Measurements from ENCODE around the gene FBXL12. TPM values are rescaled to one million over a fixed set of nuclear protein-coding genes. Genes with fewer than 3 reads are reported as not detected.
"Not testable (repeated sequence)": the region's sequence is repeated elsewhere in the genome, so short reads cannot be mapped to it uniquely, and the experiment has no call there.

Gene FBXL12
- total RNA-seq, 6 donors from 2014 or later: 14.8 to 48.2 (median 32.3) TPM

DNA sequence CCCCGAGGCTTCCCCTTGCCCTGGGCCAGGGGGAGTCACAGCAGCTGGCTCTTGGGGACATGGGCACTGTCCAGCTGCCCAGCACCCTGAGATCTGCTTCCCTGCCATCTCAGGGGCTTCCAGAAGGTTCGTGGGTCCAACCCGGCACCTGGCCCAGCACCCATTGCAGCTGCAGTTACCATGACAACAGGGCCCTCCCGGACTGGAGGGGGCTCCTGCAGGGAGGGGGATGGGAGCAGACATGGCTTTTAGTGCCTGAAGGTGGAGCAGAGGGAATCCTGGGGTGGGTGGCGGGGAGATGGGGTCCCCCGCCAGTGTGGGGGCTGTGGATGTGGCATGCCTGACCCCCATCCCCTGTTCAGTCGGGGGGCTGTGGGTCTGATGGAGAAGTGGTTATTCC is 30.9 kb upstream of the FBXL12 start:
- ATAC-seq (ENCODE audit: low FRiP score in 2 of 2): no peak
- no peak overlapping the region for H3K4me3 ChIP-seq
- H3K9me3 ChIP-seq: no peaks in the 10 kb centered on the region
- H3K4me1 ChIP-seq: no peaks in the 10 kb centered on the region
- WGBS, 2 donors: 83 to 94% methylated on average over 3 to 5 of the region's 7 CpGs
- TF ChIP-seq POLR2A (IDR thresholded peaks at IDR 0.05) (no peak), EP300 (IDR thresholded peaks at IDR 0.05) (no peak), POLR2AphosphoS5 (IDR thresholded peaks at IDR 0.05) (no peak)
- TF ChIP-seq, protein P1, sequence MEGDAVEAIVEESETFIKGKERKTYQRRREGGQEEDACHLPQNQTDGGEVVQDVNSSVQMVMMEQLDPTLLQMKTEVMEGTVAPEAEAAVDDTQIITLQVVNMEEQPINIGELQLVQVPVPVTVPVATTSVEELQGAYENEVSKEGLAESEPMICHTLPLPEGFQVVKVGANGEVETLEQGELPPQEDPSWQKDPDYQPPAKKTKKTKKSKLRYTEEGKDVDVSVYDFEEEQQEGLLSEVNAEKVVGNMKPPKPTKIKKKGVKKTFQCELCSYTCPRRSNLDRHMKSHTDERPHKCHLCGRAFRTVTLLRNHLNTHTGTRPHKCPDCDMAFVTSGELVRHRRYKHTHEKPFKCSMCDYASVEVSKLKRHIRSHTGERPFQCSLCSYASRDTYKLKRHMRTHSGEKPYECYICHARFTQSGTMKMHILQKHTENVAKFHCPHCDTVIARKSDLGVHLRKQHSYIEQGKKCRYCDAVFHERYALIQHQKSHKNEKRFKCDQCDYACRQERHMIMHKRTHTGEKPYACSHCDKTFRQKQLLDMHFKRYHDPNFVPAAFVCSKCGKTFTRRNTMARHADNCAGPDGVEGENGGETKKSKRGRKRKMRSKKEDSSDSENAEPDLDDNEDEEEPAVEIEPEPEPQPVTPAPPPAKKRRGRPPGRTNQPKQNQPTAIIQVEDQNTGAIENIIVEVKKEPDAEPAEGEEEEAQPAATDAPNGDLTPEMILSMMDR (IDR thresholded peaks at IDR 0.05): no peak
- H3K36me3 ChIP-seq: peaks cover 0 to 52% (median 32%) of the 10 kb centered on the region in 4 donors
- no peak overlapping the region for H3K27ac ChIP-seq
- no peaks in the 10 kb centered on the region for H3K27me3 ChIP-seq
- no peak for DNase-seq

DNA sequence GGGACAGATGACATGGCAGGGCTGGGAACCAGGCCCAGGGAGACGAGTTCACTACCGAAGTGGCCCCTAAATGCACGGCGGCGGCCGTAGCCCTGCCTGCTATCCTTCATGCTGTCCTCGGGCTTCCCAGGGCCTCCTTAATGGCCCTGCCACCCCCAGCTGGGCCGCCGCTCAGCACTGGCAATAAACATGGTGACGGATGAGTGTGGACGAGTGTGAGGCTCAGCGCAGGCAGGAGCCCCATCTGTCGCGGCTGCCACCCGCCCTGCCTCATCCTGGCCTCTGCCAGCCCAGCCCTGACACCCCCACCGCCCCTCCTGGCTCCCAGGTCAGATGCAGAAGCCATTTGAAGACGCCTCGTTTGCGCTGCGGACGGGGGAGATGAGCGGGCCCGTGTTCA is 29.9 kb upstream of the FBXL12 start:
- TF ChIP-seq EP300 (IDR thresholded peaks at IDR 0.05) (no peak), POLR2A (IDR thresholded peaks at IDR 0.05) (no peak), POLR2AphosphoS5 (IDR thresholded peaks at IDR 0.05) (no peak)
- TF ChIP-seq, protein P1 (IDR thresholded peaks at IDR 0.05): no peak
- no peak overlapping the region for H3K4me3 ChIP-seq
- H3K9me3 ChIP-seq: peaks cover 0 to 2% (median 0%) of the 10 kb centered on the region in 4 donors
- DNase-seq (peak in 1 of 2 donors; percentile 77), ATAC-seq (ENCODE audit: low FRiP score in 2 of 2) (no peak)
- peaks cover 7 to 62% (median 42%) of the 10 kb centered on the region in 4 donors for H3K36me3 ChIP-seq
- no peaks in the 10 kb centered on the region for H3K4me1 ChIP-seq
- no peak overlapping the region for H3K27ac ChIP-seq
- no peaks in the 10 kb centered on the region for H3K27me3 ChIP-seq
- 90 to 100% methylated on average over 3 to 13 of the region's 23 CpGs for WGBS, 2 donors

DNA sequence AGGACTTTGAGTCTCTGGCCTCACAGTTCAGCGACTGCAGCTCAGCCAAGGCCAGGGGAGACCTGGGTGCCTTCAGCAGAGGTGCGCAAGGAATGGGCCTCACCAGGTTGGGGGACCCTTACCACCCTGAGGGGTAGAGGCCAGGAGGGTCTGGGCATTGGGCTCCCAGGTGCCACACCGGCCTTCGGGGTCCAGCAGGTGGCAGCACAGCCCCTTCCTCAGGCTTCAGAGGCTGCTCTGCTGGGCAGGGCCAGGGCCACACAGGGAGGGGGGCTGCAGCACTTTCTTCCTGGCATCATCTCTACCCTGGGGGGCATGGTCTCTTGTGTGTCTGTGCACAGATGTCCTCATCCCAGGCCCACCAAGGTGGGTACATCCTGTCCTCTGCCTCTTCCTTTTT is 29.2 kb upstream of the FBXL12 start:
- H3K4me3 ChIP-seq: no peak overlapping the region
- DNase-seq (peak in 1 of 2 donors; percentile 70), ATAC-seq (ENCODE audit: low FRiP score in 2 of 2) (no peak)
- peaks cover 0 to 6% (median 0%) of the 10 kb centered on the region in 4 donors for H3K9me3 ChIP-seq
- H3K27ac ChIP-seq: no peak overlapping the region
- H3K36me3 ChIP-seq: peaks cover 7 to 70% (median 47%) of the 10 kb centered on the region in 4 donors
- TF ChIP-seq POLR2AphosphoS5 (IDR thresholded peaks at IDR 0.05) (no peak), EP300 (IDR thresholded peaks at IDR 0.05) (no peak), POLR2A (IDR thresholded peaks at IDR 0.05) (no peak)
- TF ChIP-seq, protein P1 (IDR thresholded peaks at IDR 0.05): peak in 2 of 6 experiments; percentile 17 to 28
- no peaks in the 10 kb centered on the region for H3K27me3 ChIP-seq
- no peaks in the 10 kb centered on the region for H3K4me1 ChIP-seq
- 69 to 100% methylated on average over 2 to 4 of the region's 4 CpGs for whole genome bisulfite sequencing, 2 donors

DNA sequence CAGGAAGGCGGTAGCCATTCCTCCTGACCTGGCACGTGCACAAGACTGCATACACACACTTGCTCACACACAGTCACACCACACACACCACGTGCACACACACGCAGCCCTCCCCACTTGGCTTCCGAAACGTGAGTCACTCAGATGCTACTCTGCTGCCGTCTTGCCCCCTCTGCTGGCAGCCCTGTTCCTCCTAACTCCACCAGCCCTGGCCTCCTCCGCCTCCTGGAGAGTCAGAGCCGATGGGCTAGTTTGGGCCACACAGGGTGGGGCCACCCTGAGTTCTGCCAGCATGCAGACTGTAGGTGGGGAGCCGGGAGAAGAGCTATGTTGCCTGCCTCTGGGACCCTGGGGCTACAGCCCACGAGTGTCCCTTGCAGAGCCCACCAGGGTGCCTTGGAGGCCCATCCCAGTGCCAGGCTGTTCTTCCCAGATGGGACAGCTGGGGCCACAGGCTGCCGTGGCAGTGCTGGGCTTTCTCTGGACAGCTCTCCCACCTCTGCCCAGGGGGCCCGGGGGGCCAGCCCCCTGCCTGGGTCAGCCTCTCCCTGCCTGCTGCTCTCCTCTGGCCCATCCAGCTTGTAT is 28.3 kb upstream of the FBXL12 start:
- no peak overlapping the region for H3K4me3 ChIP-seq
- TF ChIP-seq, protein P1 (IDR thresholded peaks at IDR 0.05): peak in 3 of 6 experiments; percentile 15 to 20 (median 16)
- no peak for TF ChIP-seq POLR2AphosphoS5 (IDR thresholded peaks at IDR 0.05)
- no peak for TF ChIP-seq POLR2A (IDR thresholded peaks at IDR 0.05)
- no peak for TF ChIP-seq EP300 (IDR thresholded peaks at IDR 0.05)
- WGBS, 2 donors: 40 to 74% methylated on average over 2 to 13 of the region's 13 CpGs
- no peaks in the 10 kb centered on the region for H3K27me3 ChIP-seq
- peaks cover 8 to 78% (median 56%) of the 10 kb centered on the region in 4 donors for H3K36me3 ChIP-seq
- no peaks in the 10 kb centered on the region for H3K4me1 ChIP-seq
- ATAC-seq (ENCODE audit: low FRiP score in 2 of 2) (peak in 1 of 2 donors; percentile 66), DNase-seq (peak in 1 of 2 donors; percentile 78)
- no peak overlapping the region for H3K27ac ChIP-seq
- peaks cover 0 to 6% (median 0%) of the 10 kb centered on the region in 4 donors for H3K9me3 ChIP-seq

DNA sequence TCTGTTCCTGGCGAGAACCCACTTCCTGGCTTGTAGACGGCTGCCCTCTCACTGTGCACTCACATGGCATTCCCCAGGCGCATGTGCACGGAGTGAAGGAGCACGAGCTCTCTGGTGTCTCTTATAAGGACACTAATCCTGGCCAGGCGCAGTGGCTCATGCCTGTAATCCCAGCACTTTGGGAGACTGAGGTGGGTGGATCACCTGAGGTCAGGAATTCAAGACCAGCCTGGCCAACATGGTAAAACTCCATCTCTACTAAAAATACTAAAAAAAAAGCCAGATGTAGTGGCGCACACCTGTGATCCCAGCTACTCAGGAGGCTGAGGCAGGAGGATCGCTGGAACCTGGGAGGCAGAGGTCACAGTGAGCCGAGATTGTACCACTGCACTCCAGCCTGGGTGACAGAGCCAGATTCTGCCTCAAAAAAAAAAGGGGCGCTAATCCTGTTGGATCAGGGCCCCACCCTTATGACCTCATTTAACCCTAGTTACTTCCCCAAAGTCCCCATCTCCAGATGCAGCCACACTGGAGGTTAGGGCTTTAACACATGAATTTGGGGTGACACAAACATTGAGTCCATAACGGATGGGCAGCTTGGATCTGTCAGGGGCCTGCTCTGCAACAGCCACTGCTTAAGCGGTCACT is 24.9 kb upstream of the FBXL12 start:
- not testable (repeated sequence) for H3K27ac ChIP-seq; H3K9me3 ChIP-seq; H3K4me1 ChIP-seq; ATAC-seq (ENCODE audit: low FRiP score in 2 of 2); H3K27me3 ChIP-seq; DNase-seq; H3K4me3 ChIP-seq
- peaks cover 16 to 96% (median 79%) of the 10 kb centered on the region in 4 donors for H3K36me3 ChIP-seq
- WGBS, 2 donors: 93 to 96% methylated on average over 8 to 12 of the region's 12 CpGs

Data from upper lobe of left lung (tissue), 6 donors.